NT2/D1 (cell line): ENCODE results near the gene HPCAL1.

Source experiments
- DNase-seq: peaks from one replicate; pipeline ENCODE4 v3.0.0-alpha.2; 2011; ENCODE audit warnings: low read depth, low spot score
- H3K27me3 ChIP-seq: 2 replicates; pipeline ENCODE4 v1.6.0; 2011; ENCODE audit warnings: mild to moderate bottlenecking; ENCODE audit not compliant: insufficient read length, insufficient read depth
- H3K36me3 ChIP-seq: 2 replicates; pipeline ENCODE4 v1.6.1; 2011; ENCODE audit warnings: mild to moderate bottlenecking, low read length, mixed read lengths; ENCODE audit not compliant: insufficient read depth, insufficient read length
- H3K4me1 ChIP-seq: 2 replicates; pipeline ENCODE4 v1.5.1; 2011; ENCODE audit not compliant: insufficient read depth, insufficient read length
- H3K4me3 ChIP-seq: 2 replicates; pipeline ENCODE4 v1.5.1; 2011; ENCODE audit warnings: low read depth; ENCODE audit not compliant: insufficient read length
- H3K9ac ChIP-seq: 2 replicates; pipeline ENCODE4 v1.6.0; 2011; ENCODE audit warnings: low read depth; ENCODE audit not compliant: insufficient read length
- H3K9me3 ChIP-seq: 2 replicates; pipeline ENCODE4 v1.5.1; 2011; ENCODE audit warnings: mild to moderate bottlenecking, low read length; ENCODE audit not compliant: insufficient read depth
- SUZ12 ChIP-seq: IDR thresholded peaks from 2 replicates; pipeline ENCODE4 v1.6.1; 2011; ENCODE audit not compliant: insufficient read length, insufficient read depth; ENCODE audit errors: extremely low read depth
- YY1 ChIP-seq: IDR thresholded peaks from 2 replicates; pipeline ENCODE4 v1.6.1; 2011; ENCODE audit not compliant: insufficient read length, insufficient read depth
- ZNF274 ChIP-seq: IDR thresholded peaks from 2 replicates; pipeline ENCODE4 v1.6.1; 2011; ENCODE audit warnings: mild to moderate bottlenecking, low read depth, low read length

Gene HPCAL1

GRCh38 chr2:10276481-10277292 lies 26.0 kb upstream of the HPCAL1 start:
- H3K9ac ChIP-seq = no peak overlapping the region
- DNase-seq = no peak
- H3K36me3 ChIP-seq = no peaks in the 10 kb centered on the region

GRCh38 chr2:10277293-10278028 lies 25.2 kb upstream of the HPCAL1 start:
- TF ChIP-seq ZNF274 (no peak), SUZ12 (no peak), YY1 (no peak)
- H3K4me1 ChIP-seq = peaks cover 3% of the 10 kb centered on the region

More at GRCh38 chr2:10276481-10277292, 26.0 kb upstream of the HPCAL1 start:
- no peak for TF ChIP-seq SUZ12
- no peak for TF ChIP-seq YY1
- TF ChIP-seq ZNF274 = no peak
- H3K4me3 ChIP-seq = no peak overlapping the region
- no peaks in the 10 kb centered on the region for H3K27me3 ChIP-seq
- H3K4me1 ChIP-seq = peaks cover 3% of the 10 kb centered on the region
- H3K9me3 ChIP-seq = no peaks in the 10 kb centered on the region

GRCh38 chr2:10278029-10278762 lies 24.5 kb upstream of the HPCAL1 start:
- no peak overlapping the region for H3K9ac ChIP-seq
- DNase-seq = no peak
- TF ChIP-seq SUZ12 (no peak), ZNF274 (no peak), YY1 (no peak)
- H3K9me3 ChIP-seq = no peaks in the 10 kb centered on the region
- H3K4me3 ChIP-seq = no peak overlapping the region
- H3K27me3 ChIP-seq = no peaks in the 10 kb centered on the region
- H3K4me1 ChIP-seq = peaks cover 5% of the 10 kb centered on the region
- no peaks in the 10 kb centered on the region for H3K36me3 ChIP-seq

More at GRCh38 chr2:10277293-10278028, 25.2 kb upstream of the HPCAL1 start:
- no peak overlapping the region for H3K4me3 ChIP-seq
- H3K9ac ChIP-seq = no peak overlapping the region
- H3K9me3 ChIP-seq = no peaks in the 10 kb centered on the region
- no peaks in the 10 kb centered on the region for H3K27me3 ChIP-seq
- H3K36me3 ChIP-seq = no peaks in the 10 kb centered on the region
- DNase-seq = no peak

GRCh38 chr2:10278763-10279471 lies 23.8 kb upstream of the HPCAL1 start:
- Histone ChIP-seq H3K9me3 (no peaks in the 10 kb centered on the region), H3K4me1 (peaks cover 5% of the 10 kb centered on the region), H3K9ac (no peak overlapping the region), H3K36me3 (no peaks in the 10 kb centered on the region), H3K27me3 (no peaks in the 10 kb centered on the region), H3K4me3 (no peak overlapping the region)
- no peak for DNase-seq
- TF ChIP-seq ZNF274 = no peak
- no peak for TF ChIP-seq SUZ12
- TF ChIP-seq YY1 = no peak

- no peak for DNase-seq
- Histone ChIP-seq H3K9me3 (no peaks in the 10 kb centered on the region), H3K4me1 (peaks cover 5% of the 10 kb centered on the region), H3K4me3 (no peak overlapping the region), H3K27me3 (no peaks in the 10 kb centered on the region), H3K9ac (no peak overlapping the region), H3K36me3 (no peaks in the 10 kb centered on the region)
- TF ChIP-seq YY1 (no peak), SUZ12 (no peak), ZNF274 (no peak)
Measured at GRCh38 chr2:10279472-10279870, 23.2 kb upstream of the HPCAL1 start.

- TF ChIP-seq ZNF274 (no peak), SUZ12 (no peak), YY1 (no peak)
Measured at GRCh38 chr2:10279946-10280463, 22.7 kb upstream of the HPCAL1 start.

GRCh38 chr2:10281891-10282290 lies 20.8 kb upstream of the HPCAL1 start:
- Histone ChIP-seq H3K9ac (no peak overlapping the region), H3K36me3 (no peaks in the 10 kb centered on the region), H3K9me3 (no peaks in the 10 kb centered on the region), H3K4me3 (no peak overlapping the region), H3K4me1 (peaks cover 21% of the 10 kb centered on the region), H3K27me3 (no peaks in the 10 kb centered on the region)
- DNase-seq = no peak
- TF ChIP-seq SUZ12 = no peak
- no peak for TF ChIP-seq ZNF274
- TF ChIP-seq YY1 = no peak

More at GRCh38 chr2:10279946-10280463, 22.7 kb upstream of the HPCAL1 start:
- no peaks in the 10 kb centered on the region for H3K36me3 ChIP-seq
- H3K4me1 ChIP-seq = peaks cover 6% of the 10 kb centered on the region
- DNase-seq = no peak
- H3K4me3 ChIP-seq = no peak overlapping the region
- no peaks in the 10 kb centered on the region for H3K27me3 ChIP-seq
- H3K9ac ChIP-seq = no peak overlapping the region
- H3K9me3 ChIP-seq = no peaks in the 10 kb centered on the region
